ENCODE measurements around the gene RBMS3.

RBMS3 gene

GRCh38 chr3:29271475-29271874 is 9.4 kb upstream of the RBMS3 start:
- in situ Hi-C loops (cut with MboI; ENCODE audit: low pct_unique_long_range_greater_than_20kb, low sequenced_read_pairs), result no loop called here
- DNase-seq, result no peak

GRCh38 chr3:29274667-29275066 is 6.2 kb upstream of the RBMS3 start:
- no peak for DNase-seq
- in situ Hi-C loops (cut with MboI; ENCODE audit: low pct_unique_long_range_greater_than_20kb, low sequenced_read_pairs), result no loop called here

- no peak for DNase-seq
These were observed 5.6 kb upstream of the RBMS3 start for GRCh38 chr3:29275309-29275708.

GRCh38 chr3:29277249-29277648 is 3.6 kb upstream of the RBMS3 start:
- in situ Hi-C loops (cut with MboI; ENCODE audit: low pct_unique_long_range_greater_than_20kb, low sequenced_read_pairs), result no loop called here
- DNase-seq, result no peak

More at GRCh38 chr3:29275309-29275708, 5.6 kb upstream of the RBMS3 start:
- in situ Hi-C loops (cut with MboI; ENCODE audit: low pct_unique_long_range_greater_than_20kb, low sequenced_read_pairs), result no loop called here

- DNase-seq, result no peak
- in situ Hi-C loops (cut with MboI; ENCODE audit: low pct_unique_long_range_greater_than_20kb, low sequenced_read_pairs), result no loop called here
These were observed 1.6 kb upstream of the RBMS3 start for GRCh38 chr3:29279286-29279685.

DNA sequence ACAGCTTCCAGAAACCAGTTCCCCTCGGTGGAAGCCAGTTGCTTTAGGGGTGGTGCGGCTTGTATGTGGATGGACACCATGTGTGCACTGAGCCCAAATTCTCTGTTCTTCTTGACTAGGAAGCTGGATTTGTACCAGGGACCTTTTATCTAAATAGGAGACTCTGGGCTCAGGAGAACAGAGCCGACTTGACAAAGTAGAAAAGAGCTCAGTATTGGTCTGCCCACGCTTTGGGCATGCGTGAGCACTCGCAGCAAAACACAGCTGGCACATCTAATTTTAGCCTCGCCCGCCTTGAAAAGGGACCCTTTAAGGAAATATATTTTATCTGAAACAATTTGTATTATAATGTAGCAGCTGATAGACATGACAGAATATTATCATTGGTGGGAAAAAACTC is 1.1 kb upstream of the RBMS3 start:
- DNase-seq, result no peak
- in situ Hi-C loops (cut with MboI; ENCODE audit: low pct_unique_long_range_greater_than_20kb, low sequenced_read_pairs), result no loop called here

DNA sequence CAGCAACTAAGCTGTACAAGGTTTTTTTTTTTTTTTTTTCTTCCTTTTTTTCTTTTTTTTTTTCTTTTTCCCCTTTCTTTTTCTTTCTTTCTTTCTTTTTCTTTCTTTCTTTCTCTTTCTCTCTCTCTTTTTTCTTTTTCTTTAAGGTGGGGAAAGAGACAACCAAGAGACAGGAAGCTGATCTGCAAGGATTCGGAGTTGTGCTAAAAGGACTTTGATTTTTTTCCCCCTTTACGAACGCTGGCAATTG is 148 bp downstream of the RBMS3 start:
- in situ Hi-C loops (cut with MboI; ENCODE audit: low pct_unique_long_range_greater_than_20kb, low sequenced_read_pairs), result no loop called here

DNA sequence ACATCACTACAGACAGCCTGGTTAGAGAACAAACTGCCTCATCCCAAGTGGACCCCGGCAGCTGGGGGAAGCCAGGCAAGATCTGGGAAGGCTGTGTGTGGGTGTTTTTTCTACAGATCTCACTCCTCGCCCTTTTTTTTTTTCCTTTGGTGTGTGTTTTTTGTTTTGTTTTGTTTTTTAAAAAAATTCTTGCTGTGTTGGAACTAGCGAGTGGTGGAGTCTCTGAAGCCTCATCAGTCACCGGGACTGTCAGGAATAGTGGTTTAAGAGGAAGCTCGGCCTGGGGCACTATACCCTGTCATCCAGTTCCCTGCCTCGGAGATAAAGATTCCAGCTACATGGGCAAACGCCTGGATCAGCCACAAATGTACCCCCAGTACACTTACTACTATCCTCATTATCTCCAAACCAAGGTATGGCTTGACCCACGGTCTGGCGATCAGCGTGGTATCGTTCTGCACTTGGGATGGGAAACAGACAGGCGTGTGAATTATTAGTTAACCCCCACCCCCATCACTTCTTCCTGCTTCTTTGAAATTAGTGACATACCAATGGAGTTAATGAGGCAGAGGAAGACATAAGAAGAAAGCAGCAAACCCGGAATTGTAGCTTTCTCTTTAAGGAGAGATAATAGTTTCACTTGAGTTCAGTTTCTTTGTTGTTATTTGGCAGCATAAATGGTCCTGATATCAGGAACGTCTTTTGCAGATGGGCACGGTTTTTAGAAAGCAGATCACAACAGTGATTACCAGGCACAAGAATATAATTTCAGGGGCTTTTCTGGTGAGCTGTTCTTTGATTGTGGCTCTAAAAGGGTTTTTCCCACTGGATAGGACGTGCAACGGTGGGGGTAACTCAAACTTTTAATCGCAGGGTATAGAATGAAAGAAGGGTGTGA is 722 bp downstream of the RBMS3 start:
- DNase-seq, result no peak
- in situ Hi-C loops (cut with MboI; ENCODE audit: low pct_unique_long_range_greater_than_20kb, low sequenced_read_pairs), result no loop called here

More for the DNA sequence above, 148 bp downstream of the RBMS3 start:
- no peak for DNase-seq

- DNase-seq, result no peak
- in situ Hi-C loops (cut with MboI; ENCODE audit: low pct_unique_long_range_greater_than_20kb, low sequenced_read_pairs), result no loop called here
These were observed 1.8 kb downstream of the RBMS3 start for GRCh38 chr3:29282427-29283230.

DNA sequence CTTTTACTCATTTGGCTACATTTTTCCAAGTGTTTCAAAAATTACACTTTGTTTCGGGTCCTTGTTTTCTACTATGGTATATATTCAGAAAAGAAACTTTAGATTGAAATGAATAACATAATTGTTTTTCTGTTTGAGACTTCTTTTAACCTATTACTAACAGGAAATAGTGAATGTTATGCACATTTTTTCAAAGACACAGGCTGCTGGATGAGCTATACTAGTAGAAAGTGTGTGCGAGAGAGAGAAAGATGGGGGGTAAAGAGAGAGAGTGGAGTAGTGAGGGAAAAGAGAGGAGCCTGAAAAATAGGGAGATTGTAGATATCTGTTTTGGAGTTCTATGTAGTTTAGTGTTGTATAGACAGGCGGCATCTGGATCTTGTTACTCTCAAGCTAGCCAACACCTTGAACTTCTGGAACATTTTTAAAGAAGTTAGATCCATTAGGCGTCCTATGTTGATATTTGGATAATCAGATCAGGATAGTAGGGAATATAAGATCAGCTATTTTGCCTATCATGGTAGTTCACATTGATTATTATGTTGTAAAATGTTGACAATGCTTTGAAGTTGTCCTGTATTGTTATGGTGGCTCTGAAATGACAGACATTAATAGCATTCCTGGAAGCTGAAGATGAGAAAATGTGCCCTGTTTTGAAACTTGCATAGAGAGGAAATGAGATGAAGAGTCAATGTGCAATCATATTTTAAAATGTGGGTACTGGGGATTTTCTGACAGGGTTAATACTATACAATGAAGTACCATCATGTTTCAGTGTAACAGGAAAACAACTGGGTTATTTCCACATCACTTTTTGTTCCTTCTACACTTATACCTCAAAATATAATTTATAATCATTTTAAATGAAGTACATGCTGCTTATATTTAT is 2.6 kb downstream of the RBMS3 start:
- no peak for DNase-seq
- in situ Hi-C loops (cut with MboI; ENCODE audit: low pct_unique_long_range_greater_than_20kb, low sequenced_read_pairs), result no loop called here

DNA sequence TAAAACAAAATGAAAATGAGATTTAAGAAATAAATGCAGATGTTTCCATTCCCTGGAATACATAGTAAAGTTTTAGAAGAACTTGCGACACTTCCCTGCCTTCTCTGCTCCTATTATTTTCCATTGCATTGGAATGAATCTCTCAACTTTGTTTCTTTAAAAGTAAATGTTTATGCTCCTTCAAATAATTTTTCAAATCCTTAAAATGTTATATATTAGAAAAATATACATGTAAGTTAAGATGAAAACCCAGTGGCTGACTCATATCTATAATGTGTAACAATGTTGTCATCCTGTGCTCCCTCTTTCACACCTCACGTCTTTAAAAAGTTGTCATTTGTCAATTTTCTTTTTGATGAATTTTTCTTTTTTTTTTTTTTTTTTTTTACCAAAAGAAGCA is 3.6 kb downstream of the RBMS3 start:
- no peak for DNase-seq
- in situ Hi-C loops (cut with MboI; ENCODE audit: low pct_unique_long_range_greater_than_20kb, low sequenced_read_pairs), result no loop called here

GRCh38 chr3:29285471-29286071 is 4.7 kb downstream of the RBMS3 start:
- in situ Hi-C loops (cut with MboI; ENCODE audit: low pct_unique_long_range_greater_than_20kb, low sequenced_read_pairs), result no loop called here
- no peak for DNase-seq

- DNase-seq, result no peak
- in situ Hi-C loops (cut with MboI; ENCODE audit: low pct_unique_long_range_greater_than_20kb, low sequenced_read_pairs), result no loop called here
These were observed 5.8 kb downstream of the RBMS3 start for GRCh38 chr3:29286478-29287240.

- no peak for DNase-seq
- in situ Hi-C loops (cut with MboI; ENCODE audit: low pct_unique_long_range_greater_than_20kb, low sequenced_read_pairs), result no loop called here
These were observed 9.7 kb downstream of the RBMS3 start for GRCh38 chr3:29290596-29290995.

GRCh38 chr3:29291260-29291981 is 10.6 kb downstream of the RBMS3 start:
- no peak for DNase-seq
- in situ Hi-C loops (cut with MboI; ENCODE audit: low pct_unique_long_range_greater_than_20kb, low sequenced_read_pairs), result no loop called here

DNA sequence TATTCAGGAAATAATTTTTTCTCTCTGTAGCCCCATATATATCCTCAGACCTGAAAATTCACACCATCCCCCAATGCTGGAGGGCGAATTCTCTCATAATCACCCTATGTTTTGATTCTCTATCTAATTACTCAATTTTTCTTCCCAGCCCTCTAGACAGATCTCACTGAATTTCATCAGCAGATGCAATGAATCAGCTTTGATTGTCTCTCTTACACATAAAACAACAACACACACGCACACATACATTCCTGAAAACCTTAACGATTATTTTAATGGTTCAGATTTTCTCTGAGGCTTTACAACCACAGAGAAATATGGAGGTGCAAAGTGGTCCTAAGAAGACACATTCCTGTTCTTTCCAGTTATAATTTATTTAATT is 11.1 kb downstream of the RBMS3 start:
- DNase-seq, result no peak
- in situ Hi-C loops (cut with MboI; ENCODE audit: low pct_unique_long_range_greater_than_20kb, low sequenced_read_pairs), result no loop called here

- in situ Hi-C loops (cut with MboI; ENCODE audit: low pct_unique_long_range_greater_than_20kb, low sequenced_read_pairs), result no loop called here
- no peak for DNase-seq
These were observed 12.6 kb downstream of the RBMS3 start for GRCh38 chr3:29293421-29293820.

DNA sequence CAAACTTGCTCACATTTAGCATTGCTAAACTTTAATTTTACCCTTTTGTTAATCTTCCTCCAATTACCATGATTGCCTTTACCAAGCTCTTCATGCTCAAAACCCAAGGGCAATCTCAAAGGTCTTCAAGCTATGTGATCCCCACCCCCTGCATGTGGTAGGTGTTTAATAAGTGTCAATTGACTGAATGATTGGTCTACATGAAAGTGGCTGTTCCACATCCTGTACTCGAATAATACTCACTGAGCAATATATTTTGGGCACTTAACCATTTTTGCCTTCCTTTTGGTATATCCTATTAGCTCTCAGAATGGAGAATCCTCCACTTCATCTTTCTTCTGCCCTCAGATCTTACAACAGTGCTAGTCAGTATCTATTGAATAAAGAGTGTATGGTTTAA is 17.1 kb downstream of the RBMS3 start:
- no peak for DNase-seq
- in situ Hi-C loops (cut with MboI; ENCODE audit: low pct_unique_long_range_greater_than_20kb, low sequenced_read_pairs), result no loop called here

Measured in KBM-7 (cell line).